Measurements from ENCODE around the gene TRAPPC3L. TPM values are rescaled to one million over a fixed set of nuclear protein-coding genes. Genes with fewer than 3 reads are reported as not detected.

TRAPPC3L gene
- total and polyA plus RNA-seq, 2 of the 8 experiments (the other 6 are each of a cell fraction or from before 2014, with no cell fraction given), result not detected

DNA sequence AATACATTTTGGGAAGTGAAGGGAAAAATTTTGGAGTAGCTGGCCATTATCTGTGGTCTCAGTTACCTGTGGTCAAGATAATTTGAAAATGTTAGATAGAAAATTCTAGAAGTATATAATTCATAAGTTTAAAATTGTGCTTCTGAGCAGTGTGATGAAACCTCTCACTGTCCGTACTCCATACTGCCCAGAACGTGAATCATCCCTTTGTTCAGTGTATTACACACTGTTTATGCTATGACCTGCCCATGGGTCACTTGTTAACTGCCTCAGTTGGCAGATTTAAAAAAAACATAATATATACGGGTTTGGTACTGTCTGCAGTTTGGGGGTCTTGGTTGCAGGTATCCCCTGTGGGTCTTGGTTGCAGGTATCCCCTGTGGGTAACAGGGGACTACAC, 38.2 kb downstream of the TRAPPC3L start:
- no peak overlapping the region for H3K9ac ChIP-seq (replicated peaks in 1 of 4; ENCODE audit: extremely low read depth in 1 of 4, low read depth in 3 of 4, low read length in 3 of 4)
- DNase-seq (ENCODE audit: low read depth in 1 of 2, low spot score in 2 of 2) (no peak), FAIRE-seq (no peak)
- no peak overlapping the region for H2BK15ac ChIP-seq (ENCODE audit: low read length)
- H2BK20ac ChIP-seq (ENCODE audit: low read length), result no peak overlapping the region
- H3K9me3 ChIP-seq (ENCODE audit: insufficient read depth in 2 of 2, low read depth in 1 of 2, low read length in 1 of 2), result no peaks in the 10 kb centered on the region
- no peaks in the 10 kb centered on the region for H3K23me2 ChIP-seq (ENCODE audit: low read depth, low read length)
- H3K4me3 ChIP-seq (ENCODE audit: extremely low read depth in 1 of 4, insufficient read depth in 2 of 4, low read depth in 3 of 4, low read length in 4 of 4), result no peak overlapping the region
- H2BK12ac ChIP-seq (ENCODE audit: low read depth, low read length), result no peak overlapping the region
- H3K79me2 ChIP-seq (ENCODE audit: control insufficient read depth in 1 of 2, insufficient read depth in 2 of 2, low read length in 2 of 2), result no peaks in the 10 kb centered on the region
- H3K23ac ChIP-seq (ENCODE audit: insufficient read length), result no peak overlapping the region
- TF ChIP-seq, protein P1, sequence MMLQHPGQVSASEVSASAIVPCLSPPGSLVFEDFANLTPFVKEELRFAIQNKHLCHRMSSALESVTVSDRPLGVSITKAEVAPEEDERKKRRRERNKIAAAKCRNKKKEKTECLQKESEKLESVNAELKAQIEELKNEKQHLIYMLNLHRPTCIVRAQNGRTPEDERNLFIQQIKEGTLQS (IDR thresholded peaks at IDR 0.05; ENCODE audit: insufficient read depth, low read depth, low read length), result no peak
- TF ChIP-seq RFX5 (IDR thresholded peaks at IDR 0.05; ENCODE audit: borderline replicate concordance, low read depth, low read length) (no peak), GABPA (IDR thresholded peaks at IDR 0.05; ENCODE audit: borderline replicate concordance, insufficient read depth, low read length) (no peak), CBX5 (IDR thresholded peaks at IDR 0.05; ENCODE audit: low read depth, low read length) (no peak), SIN3A (conservative IDR thresholded peaks at IDR 0.05 in 1 of 2, IDR thresholded peaks at IDR 0.05 in 1 of 2; ENCODE audit: low read depth in 1 of 2, low read length in 2 of 2) (no peak), SIRT6 (IDR thresholded peaks at IDR 0.05; ENCODE audit: low read length) (no peak), MAFK (IDR thresholded peaks at IDR 0.05; ENCODE audit: low read depth, low read length) (no peak), CTBP2 (IDR thresholded peaks at IDR 0.05; ENCODE audit: borderline replicate concordance, insufficient read depth, insufficient read length, low read length) (no peak)
- H2AFZ ChIP-seq (ENCODE audit: low read length), result no peak overlapping the region
- 79% methylated on average over 3 of the region's 3 CpGs; no CpG with 5 or more reads in 1 of the 2 experiments for WGBS, 2 experiments (ENCODE audit: extremely low coverage in 1 of 2, insufficient coverage in 1 of 2, insufficient read length in 1 of 2, insufficient replicate concordance in 2 of 2, low coverage in 1 of 2, low lambda C conversion rate in 2 of 2, missing lambda C conversion rate in 1 of 2)
- H3K4me2 ChIP-seq (ENCODE audit: insufficient read depth in 1 of 2, low read depth in 2 of 2, low read length in 2 of 2), result no peak overlapping the region
- H3K36me3 ChIP-seq (ENCODE audit: control insufficient read depth in 2 of 4, insufficient read depth in 4 of 4, low read length in 3 of 4), result no peaks in the 10 kb centered on the region
- no peak overlapping the region for H3K27ac ChIP-seq (ENCODE audit: low read depth, low read length)
- H4K5ac ChIP-seq (ENCODE audit: insufficient read length, low read depth, low read length), result no peak overlapping the region
- ChIA-PET CTCF (ENCODE audit: partially characterized antibody) (interaction anchor here (1.0 kb wide), 1 partner anchor 10 kb away, joined by 3 read pairs; no protein-coding TSS in a partner anchor), POLR2A (ENCODE audit: partially characterized antibody) (no interaction called here)
- no peak overlapping the region for H3K14ac ChIP-seq (ENCODE audit: insufficient read length)
- H3K27me3 ChIP-seq (replicated peaks in 1 of 4; ENCODE audit: control insufficient read depth in 3 of 4, extremely low read depth in 1 of 4, insufficient read depth in 3 of 4, low read length in 3 of 4), result no peaks in the 10 kb centered on the region
- no peak overlapping the region for H4K8ac ChIP-seq (ENCODE audit: extremely low read depth, insufficient read depth, low read length)
- H2AK5ac ChIP-seq (ENCODE audit: low read depth, low read length), result no peak overlapping the region
- H2BK5ac ChIP-seq (ENCODE audit: low read depth, low read length), result no peak overlapping the region
- H2BK120ac ChIP-seq (replicated peaks; ENCODE audit: low read depth, low read length), result no peak overlapping the region
- no peak overlapping the region for H3K4ac ChIP-seq (replicated peaks; ENCODE audit: insufficient read length, low read depth, low read length)
- no peak overlapping the region for H3K18ac ChIP-seq (ENCODE audit: extremely low read depth, low read length)
- no peaks in the 10 kb centered on the region for H4K20me1 ChIP-seq (replicated peaks in 1 of 2; ENCODE audit: control insufficient read depth in 1 of 2, insufficient read depth in 2 of 2, low read length in 2 of 2)
- H3K79me1 ChIP-seq (ENCODE audit: low read depth, low read length), result no peaks in the 10 kb centered on the region
- H3K56ac ChIP-seq (replicated peaks; ENCODE audit: insufficient read length, low read depth, low read length), result no peak overlapping the region
- peaks cover 0 to 7% (median 4%) of the 10 kb centered on the region in 4 experiments; a peak in 4 of 7 replicates for H3K4me1 ChIP-seq (replicated peaks in 1 of 4; ENCODE audit: control insufficient read depth in 3 of 4, insufficient read depth in 4 of 4, low read length in 3 of 4)
- H4K91ac ChIP-seq (replicated peaks; ENCODE audit: insufficient read length, low read length), result no peak overlapping the region

Measured in H1 (cell line).